ENCODE results near the gene TAF1C. TPM values are rescaled to one million over a fixed set of nuclear protein-coding genes. Genes with fewer than 3 reads are reported as not detected.

TAF1C gene
- total and polyA plus RNA-seq, 9 of the 15 experiments (the other 6 are each of a cell fraction or from before 2014, with no cell fraction given): 1.5 to 74.8 (median 21.0) TPM

DNA sequence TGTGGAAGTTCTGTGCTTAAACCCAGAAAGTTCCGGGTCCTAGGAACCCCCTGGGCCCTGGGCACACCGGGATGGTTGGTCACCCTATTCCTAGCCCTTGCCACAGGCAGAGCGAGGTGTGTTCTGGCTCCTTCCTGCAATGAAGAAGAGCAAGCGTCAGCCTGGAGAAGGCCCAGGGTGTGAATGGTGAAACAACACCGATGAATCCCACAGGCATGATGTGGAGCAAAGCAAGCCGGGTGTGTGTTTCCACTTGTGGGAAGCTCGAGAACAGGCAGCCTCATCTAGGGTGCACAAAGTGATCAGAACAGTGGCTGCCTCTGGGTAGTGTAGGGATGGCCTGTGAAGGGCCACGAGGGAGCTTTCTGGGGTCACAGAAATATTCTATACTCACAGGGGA lies 39.2 kb upstream of the TAF1C start:
- peaks cover 41 to 66% of the 10 kb centered on the region in 2 experiments for H3K27me3 ChIP-seq (ENCODE audit: control insufficient read depth in 2 of 2, insufficient read depth in 2 of 2, low read length in 2 of 2)
- H3K9me3 ChIP-seq (replicated peaks; ENCODE audit: control insufficient read depth, insufficient read depth, low read depth, low read length): no peaks in the 10 kb centered on the region
- no peaks in the 10 kb centered on the region for H3K9me1 ChIP-seq (ENCODE audit: control insufficient read depth, insufficient read depth, low read length)
- H2AFZ ChIP-seq (ENCODE audit: low read depth, low read length): no peak overlapping the region
- CTCF ChIA-PET (ENCODE audit: low intra/inter-chr PET ratio): no interaction called here
- FAIRE-seq (no peak), ATAC-seq (no peak), DNase-seq (ENCODE audit: extremely low read depth in 1 of 4, low spot score in 3 of 4) (no peak)
- POLR2A ChIA-PET: interaction anchor here (1.3 kb wide), 1 partner anchor 13 kb away, joined by 3 read pairs; no protein-coding TSS in a partner anchor
- H3K79me2 ChIP-seq (ENCODE audit: control insufficient read depth, insufficient read depth, low read length): no peaks in the 10 kb centered on the region
- H3K4me2 ChIP-seq (ENCODE audit: insufficient read depth, low read length): no peak overlapping the region
- H3K27ac ChIP-seq (ENCODE audit: extremely low read depth, low read depth, low read length): no peak overlapping the region
- WGBS (ENCODE audit: insufficient coverage, low coverage, missing lambda C conversion rate): 6% methylated on average over 8 of the region's 8 CpGs
- BruUV-seq (replicated peaks): no TSS peak
- 0 out of 2 replicates have a peak, but pooled peaks cover 4% of the 10 kb centered on the region for H4K20me1 ChIP-seq (replicated peaks; ENCODE audit: control insufficient read depth, insufficient read depth, low read length)
- peaks cover 13 to 22% of the 10 kb centered on the region in 2 experiments for H3K4me1 ChIP-seq (replicated peaks in 1 of 2; ENCODE audit: control insufficient read depth in 2 of 2, insufficient read depth in 2 of 2, low read length in 2 of 2)
- no peaks in the 10 kb centered on the region for H3K36me3 ChIP-seq (ENCODE audit: control insufficient read depth, insufficient read depth, low read length)
- in situ Hi-C loops (cut with MboI): no loop called here
- intact Hi-C loops (cut with micrococcal nuclease): no loop called here
- H3K4me3 ChIP-seq: no peak overlapping the region
- 0 out of 4 replicates have a peak overlapping the region, but pooled peaks of 1 of the 2 experiments have one; percentile 8 for H3K9ac ChIP-seq (ENCODE audit: insufficient read depth in 1 of 2, low read depth in 2 of 2, low read length in 2 of 2)
- TF ChIP-seq ZNF717 (CRISPR knock-in tag; IDR thresholded peaks at IDR 0.05) (no peak), HDAC2 (IDR thresholded peaks at IDR 0.05) (no peak), FUS (optimal IDR thresholded peaks at IDR 0.05; ENCODE audit: low read depth, low read length) (no peak), ETV1 (tag; conservative IDR thresholded peaks at IDR 0.05; ENCODE audit: low read depth) (no peak), TAF15 (IDR thresholded peaks at IDR 0.05; ENCODE audit: low read depth, low read length) (no peak), ATF7 (IDR thresholded peaks at IDR 0.05) (no peak), RHOXF2B (CRISPR knock-in tag; conservative IDR thresholded peaks at IDR 0.05) (no peak), PHTF2 (CRISPR knock-in tag; IDR thresholded peaks at IDR 0.05) (no peak), ZNF586 (CRISPR knock-in tag; conservative IDR thresholded peaks at IDR 0.05) (no peak), FOXA3 (CRISPR knock-in tag; conservative IDR thresholded peaks at IDR 0.05 in 1 of 2, IDR thresholded peaks at IDR 0.05 in 1 of 2) (no peak), LEF1 (IDR thresholded peaks at IDR 0.05) (no peak), RBFOX2 (IDR thresholded peaks at IDR 0.05; ENCODE audit: low read depth, low read length) (no peak), CBFA2T2 (conservative IDR thresholded peaks at IDR 0.05) (no peak), NFATC3 (IDR thresholded peaks at IDR 0.05) (no peak), ZNF239 (CRISPR knock-in tag; IDR thresholded peaks at IDR 0.05) (no peak)
- TF ChIP-seq, protein P1, sequence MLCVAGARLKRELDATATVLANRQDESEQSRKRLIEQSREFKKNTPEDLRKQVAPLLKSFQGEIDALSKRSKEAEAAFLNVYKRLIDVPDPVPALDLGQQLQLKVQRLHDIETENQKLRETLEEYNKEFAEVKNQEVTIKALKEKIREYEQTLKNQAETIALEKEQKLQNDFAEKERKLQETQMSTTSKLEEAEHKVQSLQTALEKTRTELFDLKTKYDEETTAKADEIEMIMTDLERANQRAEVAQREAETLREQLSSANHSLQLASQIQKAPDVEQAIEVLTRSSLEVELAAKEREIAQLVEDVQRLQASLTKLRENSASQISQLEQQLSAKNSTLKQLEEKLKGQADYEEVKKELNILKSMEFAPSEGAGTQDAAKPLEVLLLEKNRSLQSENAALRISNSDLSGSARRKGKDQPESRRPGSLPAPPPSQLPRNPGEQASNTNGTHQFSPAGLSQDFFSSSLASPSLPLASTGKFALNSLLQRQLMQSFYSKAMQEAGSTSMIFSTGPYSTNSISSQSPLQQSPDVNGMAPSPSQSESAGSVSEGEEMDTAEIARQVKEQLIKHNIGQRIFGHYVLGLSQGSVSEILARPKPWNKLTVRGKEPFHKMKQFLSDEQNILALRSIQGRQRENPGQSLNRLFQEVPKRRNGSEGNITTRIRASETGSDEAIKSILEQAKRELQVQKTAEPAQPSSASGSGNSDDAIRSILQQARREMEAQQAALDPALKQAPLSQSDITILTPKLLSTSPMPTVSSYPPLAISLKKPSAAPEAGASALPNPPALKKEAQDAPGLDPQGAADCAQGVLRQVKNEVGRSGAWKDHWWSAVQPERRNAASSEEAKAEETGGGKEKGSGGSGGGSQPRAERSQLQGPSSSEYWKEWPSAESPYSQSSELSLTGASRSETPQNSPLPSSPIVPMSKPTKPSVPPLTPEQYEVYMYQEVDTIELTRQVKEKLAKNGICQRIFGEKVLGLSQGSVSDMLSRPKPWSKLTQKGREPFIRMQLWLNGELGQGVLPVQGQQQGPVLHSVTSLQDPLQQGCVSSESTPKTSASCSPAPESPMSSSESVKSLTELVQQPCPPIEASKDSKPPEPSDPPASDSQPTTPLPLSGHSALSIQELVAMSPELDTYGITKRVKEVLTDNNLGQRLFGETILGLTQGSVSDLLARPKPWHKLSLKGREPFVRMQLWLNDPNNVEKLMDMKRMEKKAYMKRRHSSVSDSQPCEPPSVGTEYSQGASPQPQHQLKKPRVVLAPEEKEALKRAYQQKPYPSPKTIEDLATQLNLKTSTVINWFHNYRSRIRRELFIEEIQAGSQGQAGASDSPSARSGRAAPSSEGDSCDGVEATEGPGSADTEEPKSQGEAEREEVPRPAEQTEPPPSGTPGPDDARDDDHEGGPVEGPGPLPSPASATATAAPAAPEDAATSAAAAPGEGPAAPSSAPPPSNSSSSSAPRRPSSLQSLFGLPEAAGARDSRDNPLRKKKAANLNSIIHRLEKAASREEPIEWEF (CRISPR knock-in tag; IDR thresholded peaks at IDR 0.05): no peak
- TF ChIP-seq, protein P2, sequence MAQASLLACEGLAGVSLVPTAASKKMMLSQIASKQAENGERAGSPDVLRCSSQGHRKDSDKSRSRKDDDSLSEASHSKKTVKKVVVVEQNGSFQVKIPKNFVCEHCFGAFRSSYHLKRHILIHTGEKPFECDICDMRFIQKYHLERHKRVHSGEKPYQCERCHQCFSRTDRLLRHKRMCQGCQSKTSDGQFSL (CRISPR knock-in tag; IDR thresholded peaks at IDR 0.05): no peak
- TF ChIP-seq, protein P2 (tag; IDR thresholded peaks at IDR 0.05): no peak
